HG02763 (cell line): Measurements from ENCODE around the gene KCNA2.
A peak's percentile ranks its signal among the peaks of the same experiment; 100 is the strongest.

Source experiments
- ATAC-seq: cut with Tn5 transposase; IDR thresholded peaks from one replicate; pipeline ENCODE4 v1.9.1; 2021; ENCODE audit warnings: mild to moderate bottlenecking, moderate library complexity; ENCODE audit not compliant: unreplicated experiment

KCNA2 gene

DNA sequence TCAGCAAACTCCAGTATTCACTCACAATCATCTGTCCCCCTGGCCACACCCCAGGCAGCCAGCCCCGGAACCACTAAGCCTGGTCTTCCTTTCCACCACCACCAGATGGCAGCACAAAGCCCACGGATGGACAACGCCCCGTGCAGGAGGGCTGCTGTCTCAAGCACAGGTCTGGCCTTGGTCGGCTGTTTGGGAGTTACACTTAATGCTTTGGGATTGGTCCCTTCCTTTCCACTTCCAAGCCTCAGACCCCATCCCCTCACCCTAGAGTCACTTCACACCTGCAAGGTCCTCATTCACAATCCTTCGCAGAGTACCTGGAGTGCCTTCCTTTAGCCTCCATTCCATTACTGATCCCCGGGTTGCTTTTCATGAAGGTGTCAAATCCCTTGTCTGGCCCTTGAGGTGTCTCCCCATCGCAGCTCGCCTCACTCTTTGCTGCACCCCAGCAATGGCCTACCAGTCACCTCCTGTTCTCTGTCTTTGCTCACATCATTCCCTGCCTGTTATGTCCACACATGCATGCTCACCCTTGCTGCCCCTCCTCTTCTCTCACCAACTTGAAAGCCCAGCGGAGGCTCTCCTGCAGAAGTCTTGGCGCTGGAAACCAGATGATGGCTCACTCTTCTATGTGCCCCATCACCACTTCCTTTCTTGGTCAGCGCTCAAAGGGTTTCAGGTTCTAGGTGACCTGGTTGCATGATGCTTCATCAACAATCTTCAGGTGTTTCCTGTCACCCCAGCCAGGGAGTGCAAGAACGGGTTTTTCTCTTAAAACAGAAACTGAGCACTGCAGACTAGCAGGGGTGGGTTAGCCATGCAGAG lies 24.9 kb upstream of the KCNA2 start:
- ATAC-seq, result peak; percentile 47

DNA sequence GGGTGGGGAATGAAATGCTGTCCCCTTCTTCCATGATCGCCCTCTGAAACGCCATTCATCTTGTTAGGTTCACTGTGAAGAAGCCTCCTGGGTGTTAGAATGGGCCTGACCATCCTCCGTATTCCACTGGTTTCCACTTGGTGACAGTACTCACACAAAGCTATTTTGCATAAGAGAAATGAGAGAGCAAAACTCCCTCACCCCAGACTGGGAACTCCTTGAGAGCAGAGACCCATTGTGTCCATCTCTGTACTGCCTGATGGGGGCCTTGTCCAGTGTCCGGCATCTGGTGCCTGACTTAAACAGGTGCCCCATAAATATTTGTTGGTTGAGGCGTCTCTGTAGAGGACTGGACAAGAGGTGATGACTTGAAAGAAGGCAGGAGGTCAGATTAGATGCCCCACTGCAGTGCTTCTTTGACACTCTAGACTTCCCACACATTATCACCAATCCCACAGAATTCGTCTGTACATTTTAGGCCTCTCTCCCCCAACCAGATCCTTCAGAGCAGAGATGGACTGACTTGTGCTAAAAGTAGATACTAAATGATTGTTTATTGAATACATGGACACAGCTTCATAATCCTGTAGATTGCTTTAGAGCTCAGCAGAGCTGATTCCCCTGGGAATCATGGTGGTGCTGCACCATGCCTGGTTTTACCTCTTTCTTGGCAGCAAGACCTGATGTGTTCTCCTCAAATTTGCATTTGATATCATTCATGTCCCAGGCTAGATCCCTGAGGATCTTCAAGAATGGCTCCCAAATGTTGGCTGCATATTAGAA lies 22.4 kb upstream of the KCNA2 start:
- no peak for ATAC-seq

DNA sequence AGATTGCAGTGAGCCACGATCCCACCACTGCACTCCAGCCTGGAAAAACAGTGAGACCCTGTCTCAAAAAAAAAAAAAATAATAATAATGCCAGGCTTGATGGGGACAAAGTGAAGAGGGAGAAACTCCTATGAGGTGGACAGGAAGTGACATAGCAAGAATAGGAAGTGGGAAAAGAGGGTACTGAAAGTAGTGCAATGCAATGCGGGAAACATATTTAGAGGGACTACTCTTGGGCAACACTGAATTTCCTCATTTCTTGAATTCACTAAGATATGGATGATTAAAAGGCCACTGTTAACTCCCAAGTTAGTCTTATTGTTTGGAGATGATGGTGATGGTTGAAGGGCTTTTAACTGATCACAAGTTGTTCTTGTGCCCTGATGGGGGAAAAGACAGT lies 21.6 kb upstream of the KCNA2 start:
- ATAC-seq, result no peak

DNA sequence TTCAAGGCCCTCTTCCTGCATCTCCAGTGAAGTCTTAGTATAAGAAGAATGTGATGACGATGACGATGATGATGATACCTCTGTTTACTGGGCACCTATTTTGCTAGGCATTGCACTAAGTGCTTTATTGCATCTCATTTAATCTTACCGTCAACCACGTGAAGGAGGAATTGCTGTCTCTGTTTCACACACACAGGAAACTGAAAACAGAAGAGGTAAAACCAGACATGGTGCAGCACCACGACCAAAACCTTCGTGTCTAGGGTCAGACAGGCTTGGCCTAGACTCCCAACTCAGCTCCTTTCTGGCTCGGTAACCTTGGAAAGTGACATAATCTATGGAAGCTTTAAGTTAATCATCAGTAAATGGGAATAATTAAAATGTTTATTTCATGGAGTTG lies 20.7 kb upstream of the KCNA2 start:
- ATAC-seq, result no peak

DNA sequence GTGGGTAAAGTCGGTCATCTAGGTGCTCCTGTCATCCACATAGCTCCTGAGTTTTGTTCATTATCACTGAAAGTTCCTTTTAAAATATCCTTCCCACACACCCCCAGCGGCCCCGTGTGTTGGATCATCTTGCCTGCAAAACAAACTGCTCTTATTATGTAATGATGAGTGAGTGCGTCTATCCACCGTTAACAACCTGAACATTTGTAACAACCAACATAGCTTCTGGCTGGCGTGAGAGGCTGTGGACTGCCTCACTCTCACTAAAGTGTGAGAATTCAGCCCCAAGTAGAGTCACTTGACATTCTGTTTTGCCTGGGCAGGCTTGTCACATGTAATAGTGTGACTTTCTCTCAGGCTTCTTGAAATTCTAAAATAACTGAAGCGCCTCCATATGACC lies 14.5 kb upstream of the KCNA2 start:
- ATAC-seq, result no peak

DNA sequence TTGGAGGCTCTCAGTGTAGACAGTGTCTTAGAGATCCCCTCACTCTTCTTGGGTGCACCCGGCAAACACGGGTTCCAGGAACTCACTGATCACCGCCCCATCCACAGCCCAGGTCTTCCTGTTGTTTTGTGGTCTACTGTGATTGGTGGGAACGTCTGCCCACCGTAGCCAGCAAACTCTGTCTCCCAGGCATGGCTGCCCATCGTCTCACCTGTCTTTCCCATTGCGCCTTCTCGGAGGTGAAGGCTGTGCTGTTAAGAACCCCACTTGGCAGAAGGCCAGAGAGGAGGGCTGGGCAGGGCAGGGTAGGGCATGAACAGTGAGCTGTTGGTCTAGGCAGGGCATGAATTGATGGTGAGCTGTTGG lies 14.1 kb upstream of the KCNA2 start:
- no peak for ATAC-seq

DNA sequence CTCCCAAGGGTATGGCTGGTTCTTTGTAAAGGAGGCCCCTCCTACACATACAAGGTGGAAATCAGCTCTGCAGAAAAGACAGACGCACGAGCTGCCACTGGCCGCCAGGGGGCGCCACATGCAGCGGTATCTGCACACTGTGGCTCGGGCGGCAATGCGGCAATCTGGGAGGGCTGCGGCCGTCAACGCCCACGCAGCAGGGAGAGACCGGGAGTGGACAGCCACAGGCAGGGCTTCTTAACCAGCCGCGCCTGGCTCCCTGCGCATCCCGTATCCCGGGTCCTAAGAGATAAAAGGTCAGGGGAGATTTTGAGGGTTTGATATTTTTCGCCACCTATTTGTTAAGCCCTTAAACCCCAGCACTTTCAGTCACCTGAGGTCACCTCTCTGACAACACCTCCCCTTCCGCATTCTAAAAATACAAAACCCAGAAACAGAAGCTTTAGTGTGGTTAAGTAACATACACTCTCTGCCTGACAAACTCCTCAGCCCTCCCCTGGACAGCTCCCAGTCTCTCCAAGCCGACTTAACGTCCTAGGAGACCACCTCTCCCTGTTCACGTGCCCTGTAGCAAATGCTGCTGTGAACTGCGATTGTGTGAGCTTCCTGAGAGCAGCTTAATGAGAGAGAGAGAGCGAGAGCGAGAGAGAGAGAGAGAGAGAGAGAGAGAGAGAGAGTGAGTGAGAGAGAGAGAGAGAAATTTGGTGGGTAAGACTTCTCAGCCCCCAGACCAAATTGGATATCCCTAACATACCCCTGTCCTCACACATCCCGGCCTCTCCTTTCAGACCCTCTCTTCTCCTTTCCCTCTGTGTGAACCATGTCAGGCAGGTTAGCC lies 13.5 kb upstream of the KCNA2 start:
- peak; percentile 78 for ATAC-seq

DNA sequence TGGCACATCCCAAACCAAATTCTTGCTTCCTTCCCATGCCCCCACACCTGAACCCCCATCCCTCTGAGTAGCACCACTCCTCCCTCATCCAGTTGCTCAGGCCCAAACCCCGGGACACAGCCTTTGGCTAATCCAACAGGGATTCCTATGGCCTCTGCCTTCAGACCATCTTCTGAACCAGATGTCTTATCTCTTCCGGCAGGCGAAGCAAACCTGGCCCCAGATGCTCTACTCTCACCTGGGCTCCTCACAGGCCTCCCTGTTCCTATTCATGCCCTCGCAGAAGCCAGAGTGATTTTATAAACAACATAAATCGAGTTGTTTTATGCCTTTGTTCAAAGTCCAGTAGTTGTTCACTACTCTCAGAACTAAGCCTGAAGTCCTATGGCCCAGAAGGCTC lies 12.5 kb upstream of the KCNA2 start:
- no peak for ATAC-seq

DNA sequence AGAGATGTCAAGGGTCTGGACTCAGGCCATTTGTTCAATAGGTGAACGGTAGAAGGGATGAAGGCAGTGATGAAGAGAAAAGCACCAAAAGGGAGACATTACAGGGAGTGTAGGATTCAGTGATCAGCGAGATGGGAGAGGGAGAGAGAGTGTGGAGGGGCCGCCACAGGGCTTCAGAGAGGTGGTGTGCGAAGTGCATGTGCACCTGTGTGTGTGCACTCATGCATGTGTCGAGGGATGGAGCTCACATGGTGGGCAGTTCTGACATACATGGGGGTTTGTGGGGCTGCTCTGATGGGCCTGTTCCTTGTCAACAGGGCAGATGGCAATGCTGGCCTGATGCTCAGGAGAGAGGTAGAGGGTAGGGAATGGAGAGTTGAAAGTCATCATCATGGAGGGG lies 11.4 kb upstream of the KCNA2 start:
- ATAC-seq, result no peak

DNA sequence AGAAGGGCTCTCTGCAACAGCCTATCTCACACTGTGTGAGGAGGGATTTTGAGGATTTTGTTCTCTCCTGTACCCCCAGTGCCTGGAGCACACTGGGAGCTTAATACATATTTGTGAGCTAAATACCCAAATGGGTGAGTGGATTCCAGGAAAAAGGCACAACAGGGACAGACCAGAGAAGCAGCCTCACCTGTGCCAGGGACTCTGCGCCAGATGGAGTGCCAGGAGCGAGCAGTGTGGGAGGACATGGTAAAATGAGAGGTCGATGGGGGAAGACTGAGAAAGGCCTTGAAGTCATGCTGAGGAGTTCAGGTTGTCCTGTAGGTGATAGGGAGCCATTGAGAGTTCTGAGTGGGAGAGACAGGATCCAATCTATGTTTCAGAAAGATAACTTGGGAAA lies 11.0 kb upstream of the KCNA2 start:
- no peak for ATAC-seq

DNA sequence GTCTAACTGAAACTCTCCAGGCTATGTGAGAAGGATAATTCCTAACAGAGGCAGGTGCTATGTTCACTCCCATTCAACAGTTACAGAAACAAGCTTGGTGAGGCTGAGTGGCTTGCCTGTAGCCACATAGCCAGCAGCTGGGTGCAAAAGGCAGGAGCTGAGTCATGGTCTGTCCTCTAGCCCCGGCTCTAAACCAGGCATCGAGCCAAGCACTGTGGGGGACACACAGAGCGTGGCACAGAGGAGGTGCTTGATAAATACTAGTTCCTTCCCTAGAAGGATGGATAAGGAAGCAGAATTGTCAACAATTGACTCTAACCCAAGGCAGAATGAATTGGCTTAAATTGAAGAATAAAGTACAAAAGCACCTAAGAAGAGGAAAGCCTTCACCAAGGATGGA lies 10.4 kb upstream of the KCNA2 start:
- ATAC-seq, result no peak

DNA sequence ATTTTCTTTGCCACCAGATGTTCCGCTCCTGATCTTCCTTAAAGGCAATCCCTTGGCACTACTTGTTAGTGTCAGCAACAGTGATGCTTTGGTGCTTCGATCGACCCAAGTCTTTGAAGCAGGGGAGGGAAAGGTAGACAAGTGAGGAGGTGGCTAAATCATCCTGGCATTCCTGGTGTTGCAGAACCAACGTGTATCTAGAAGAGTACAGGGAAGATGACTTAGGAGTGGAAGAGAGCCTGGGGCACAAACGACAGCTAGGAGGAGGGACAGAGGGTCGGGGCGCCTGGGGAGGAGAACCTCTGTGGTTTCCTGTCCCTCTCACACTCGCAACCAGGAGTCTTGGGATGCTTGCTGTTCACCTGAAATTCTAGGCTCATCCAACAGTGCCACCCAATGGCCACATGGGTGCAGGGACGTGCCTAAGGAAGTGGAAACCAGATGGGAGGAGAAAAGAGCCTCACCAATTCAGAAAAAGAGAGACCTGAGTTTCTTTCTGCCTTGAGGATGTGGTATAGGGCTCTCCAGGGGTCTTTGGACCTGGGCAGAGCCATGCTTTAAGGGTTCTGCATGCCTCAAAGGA lies 9.5 kb upstream of the KCNA2 start:
- ATAC-seq, result no peak

DNA sequence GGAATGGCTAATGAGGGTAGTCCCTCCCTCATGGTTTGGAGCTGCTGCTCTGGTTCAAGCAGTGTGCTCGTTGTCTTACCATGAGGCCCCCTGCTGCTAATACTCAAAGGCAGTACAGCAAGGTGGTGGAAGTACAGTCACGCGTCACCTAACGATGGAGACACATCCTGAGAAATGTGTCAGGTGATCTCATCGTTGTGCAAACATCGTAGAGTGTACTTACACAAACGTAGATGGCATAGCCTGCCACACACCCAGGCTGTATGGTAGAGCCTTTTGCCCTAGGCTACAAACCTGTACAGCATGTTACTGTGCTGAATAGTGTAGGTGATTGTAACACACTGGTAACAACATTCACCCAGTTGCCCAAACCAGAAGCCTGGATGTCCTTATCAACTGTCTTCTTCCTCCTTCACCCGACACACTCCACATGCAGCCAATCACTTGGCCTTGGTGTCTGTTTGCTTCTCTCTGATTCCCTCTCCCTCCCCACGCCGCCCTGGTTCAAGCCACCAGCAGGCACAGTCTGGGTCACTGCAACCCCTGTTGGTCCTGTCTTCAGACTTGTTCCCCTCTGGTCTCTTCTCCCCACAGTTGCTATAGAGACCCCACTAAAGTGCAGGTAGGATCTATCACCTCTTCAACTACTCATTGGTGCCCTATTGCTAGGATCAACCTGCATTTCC lies 6.0 kb upstream of the KCNA2 start:
- ATAC-seq, result no peak

DNA sequence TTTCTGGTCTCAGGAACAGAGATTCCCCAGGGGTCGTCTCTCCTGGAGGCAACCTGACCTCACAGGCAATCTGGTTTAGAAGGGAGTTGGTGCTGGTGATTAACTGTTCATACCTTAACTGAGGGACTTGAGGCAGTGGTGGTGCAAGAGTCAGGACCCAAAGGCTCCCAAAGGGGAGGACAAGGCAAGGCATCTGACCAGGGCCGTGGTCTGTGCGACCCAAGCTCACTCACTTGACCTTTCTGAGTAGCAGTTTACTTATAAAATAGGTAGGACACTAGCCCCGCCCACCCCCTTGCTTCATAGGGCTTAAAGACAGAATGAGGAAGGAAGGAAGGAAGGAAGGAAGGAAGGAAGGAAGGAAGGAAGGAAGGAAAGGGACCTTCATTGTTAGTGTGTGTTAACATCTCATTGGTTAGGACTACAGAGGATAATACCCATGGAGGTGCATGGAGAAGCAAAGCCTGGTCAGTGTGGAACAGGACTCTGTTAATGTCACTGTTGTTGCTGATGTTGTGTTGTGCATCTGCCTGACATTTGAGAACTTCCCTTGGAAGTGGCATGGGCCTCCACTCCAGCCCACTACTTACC lies 4.6 kb upstream of the KCNA2 start:
- ATAC-seq, result no peak

DNA sequence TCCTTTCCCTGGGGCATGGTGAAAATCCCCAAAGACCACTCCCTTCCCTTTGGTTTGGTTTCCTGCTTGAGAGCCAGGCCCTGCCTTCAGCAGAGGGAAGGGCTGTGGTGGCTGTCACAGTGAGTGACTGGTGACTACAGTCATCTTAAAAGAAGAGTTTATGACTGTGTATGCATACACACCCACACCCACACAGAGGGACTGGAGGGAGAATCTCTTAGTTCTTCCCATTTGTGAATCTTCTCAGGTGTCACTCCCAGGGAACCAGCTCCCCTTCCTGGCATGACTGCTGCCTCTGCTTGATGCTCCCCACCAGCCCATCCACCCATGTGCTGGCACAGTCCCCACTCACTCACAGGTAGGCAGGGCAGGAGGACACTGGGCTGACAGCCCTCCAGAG lies 3.9 kb upstream of the KCNA2 start:
- ATAC-seq, result no peak

DNA sequence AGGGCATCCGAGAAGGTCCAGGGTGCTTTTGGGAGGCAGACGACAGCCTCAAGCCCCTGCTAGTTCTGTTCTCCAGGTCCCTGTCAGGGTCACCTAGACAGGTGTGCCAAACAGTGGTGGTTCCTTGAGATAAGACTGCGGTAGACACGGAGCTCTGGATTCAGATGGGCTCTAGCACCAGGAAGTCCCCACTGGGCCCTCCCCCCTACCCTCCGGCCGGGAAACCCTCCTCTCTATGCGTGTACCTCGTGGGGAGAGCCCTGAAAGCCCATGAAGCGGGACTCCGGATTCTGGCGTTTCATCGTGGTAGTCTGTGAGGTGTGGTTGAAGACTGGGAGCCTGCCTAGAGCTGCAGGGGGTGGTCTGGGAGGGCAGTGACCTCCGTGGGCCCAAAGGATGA lies 2.1 kb upstream of the KCNA2 start:
- ATAC-seq, result no peak

DNA sequence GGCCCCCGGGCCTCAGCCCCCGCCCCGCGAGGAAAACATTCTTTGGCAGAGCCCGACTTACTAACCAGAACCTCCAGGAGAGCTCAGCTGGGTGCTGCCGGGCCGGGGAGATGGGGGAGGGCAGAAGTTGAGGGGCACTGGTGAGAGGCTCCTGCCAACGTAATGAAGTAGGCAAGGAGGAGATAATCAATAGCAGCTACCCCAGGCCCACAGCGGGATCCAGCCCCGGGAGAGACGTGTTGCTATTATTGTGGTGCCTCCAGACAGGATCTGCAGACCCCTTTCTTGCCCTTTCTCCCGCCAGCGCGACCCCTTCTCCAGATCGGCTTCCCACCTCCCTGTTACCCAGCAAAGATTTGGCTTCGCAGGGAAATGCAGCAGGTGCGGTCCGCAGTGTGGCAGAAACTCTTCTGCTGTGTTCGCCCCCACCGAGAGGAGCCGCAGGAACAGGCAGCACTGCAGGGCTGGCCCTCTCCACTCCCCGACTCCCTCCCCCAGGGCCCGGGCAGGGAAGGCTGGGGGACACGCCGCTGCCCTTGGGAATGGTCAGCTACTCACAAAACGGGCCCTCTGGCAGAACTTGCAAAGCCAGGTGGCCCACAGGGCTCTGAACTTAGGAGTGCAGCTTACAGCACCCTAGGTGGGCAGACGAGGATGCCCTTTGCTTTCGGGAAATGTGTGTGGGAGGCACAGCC lies 1.5 kb upstream of the KCNA2 start:
- ATAC-seq, result no peak

DNA sequence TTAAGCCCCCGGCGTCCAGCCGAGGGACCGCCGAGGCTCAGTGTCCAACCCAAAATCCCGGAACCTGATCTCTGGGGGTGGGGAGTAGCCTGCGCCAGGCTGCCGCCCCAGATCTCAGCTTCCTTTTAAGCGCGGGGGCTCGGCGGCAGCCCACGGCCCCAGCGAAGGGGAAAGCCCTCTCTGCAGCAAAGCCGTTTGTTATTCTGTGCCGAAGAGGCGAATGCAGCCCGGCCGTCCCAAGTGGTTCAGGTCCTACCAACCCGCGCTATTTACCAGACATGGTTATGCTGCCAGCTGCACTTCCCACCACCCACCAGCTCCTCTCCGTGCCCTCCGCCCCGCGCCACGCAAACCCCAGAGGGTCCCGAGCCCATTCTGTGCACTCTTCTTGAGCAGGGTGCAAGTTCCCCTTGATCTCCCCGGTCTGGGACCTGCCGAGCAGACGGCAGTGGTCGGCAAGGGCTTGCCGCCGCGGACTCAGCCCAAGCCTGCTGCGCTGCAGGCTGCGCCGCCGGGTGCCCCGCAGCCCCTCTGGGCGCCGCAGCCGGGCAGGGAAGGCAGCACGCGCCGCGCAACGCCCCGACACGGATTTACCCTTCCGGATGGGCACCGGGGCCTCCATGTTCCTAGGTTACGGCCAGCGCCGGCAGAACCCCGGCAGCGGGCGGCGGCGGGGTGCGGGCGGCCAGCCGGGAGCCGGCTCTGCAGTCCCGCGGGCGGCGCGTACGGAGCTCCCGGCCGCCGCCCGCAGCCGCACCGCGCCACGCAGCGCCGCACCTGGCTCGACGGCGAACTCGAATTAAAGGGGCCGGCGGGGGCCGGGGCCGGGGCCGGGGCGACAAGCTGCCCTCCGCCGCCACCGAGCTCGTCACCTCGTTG lies 738 bp upstream of the KCNA2 start:
- ATAC-seq, result no peak

DNA sequence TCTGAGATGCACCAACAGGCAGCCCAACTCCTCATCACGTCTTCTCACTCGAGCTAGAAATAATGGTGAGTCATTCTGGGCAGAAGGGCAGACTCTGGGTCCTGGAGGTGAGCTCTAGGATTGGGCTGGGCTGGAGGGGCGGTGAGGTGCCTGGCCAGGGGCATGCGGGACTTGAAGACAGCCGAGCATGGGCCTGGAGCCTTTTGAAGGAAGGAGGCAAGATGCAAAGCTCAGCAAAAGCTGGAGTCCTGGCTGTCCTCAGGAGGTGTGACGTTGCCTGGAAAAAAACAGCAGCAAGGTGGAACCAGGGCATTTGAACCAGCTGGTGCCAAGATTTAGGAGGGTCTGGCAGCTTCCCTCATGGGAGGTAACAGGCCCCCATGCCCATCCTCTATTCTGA lies 712 bp downstream of the KCNA2 start:
- no peak for ATAC-seq
